PC-9 (cell line): Measurements from ENCODE around the gene LYRM9.
"Not testable (repeated sequence)": the region's sequence is repeated elsewhere in the genome, so short reads cannot be mapped to it uniquely, and the experiment has no call there.

Experiments
- EZH2 ChIP-seq: fragments of 200-600 bp; sonication (generic); IDR thresholded peaks from 2 replicates; pipeline ENCODE4 v1.8.0; 2017; ENCODE audit warnings: antibody characterized with exemption, low read depth
- TF ChIP-seq, protein P1 (sequence below): fragments of 200-600 bp; sonication (generic); conservative IDR thresholded peaks from 2 replicates; pipeline ENCODE4 v1.6.1; 2017; ENCODE audit warnings: mixed run types, antibody characterized with exemption, mild to moderate bottlenecking, moderate library complexity

DNA sequence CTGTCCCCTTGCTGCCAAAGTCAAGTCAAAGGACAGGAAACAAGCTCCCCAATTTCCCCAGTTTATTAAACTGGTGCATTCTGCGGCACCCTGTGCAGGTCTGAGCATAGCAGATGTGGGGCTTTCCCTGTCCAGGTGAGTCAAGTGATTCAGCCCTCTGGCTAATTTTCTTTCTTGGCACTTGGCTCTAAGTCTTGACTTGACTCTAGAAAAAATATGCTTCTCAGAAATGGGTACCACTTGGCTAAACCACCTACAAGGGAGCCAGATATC, 52.8 kb downstream of the LYRM9 start:
- TF ChIP-seq, protein P1, sequence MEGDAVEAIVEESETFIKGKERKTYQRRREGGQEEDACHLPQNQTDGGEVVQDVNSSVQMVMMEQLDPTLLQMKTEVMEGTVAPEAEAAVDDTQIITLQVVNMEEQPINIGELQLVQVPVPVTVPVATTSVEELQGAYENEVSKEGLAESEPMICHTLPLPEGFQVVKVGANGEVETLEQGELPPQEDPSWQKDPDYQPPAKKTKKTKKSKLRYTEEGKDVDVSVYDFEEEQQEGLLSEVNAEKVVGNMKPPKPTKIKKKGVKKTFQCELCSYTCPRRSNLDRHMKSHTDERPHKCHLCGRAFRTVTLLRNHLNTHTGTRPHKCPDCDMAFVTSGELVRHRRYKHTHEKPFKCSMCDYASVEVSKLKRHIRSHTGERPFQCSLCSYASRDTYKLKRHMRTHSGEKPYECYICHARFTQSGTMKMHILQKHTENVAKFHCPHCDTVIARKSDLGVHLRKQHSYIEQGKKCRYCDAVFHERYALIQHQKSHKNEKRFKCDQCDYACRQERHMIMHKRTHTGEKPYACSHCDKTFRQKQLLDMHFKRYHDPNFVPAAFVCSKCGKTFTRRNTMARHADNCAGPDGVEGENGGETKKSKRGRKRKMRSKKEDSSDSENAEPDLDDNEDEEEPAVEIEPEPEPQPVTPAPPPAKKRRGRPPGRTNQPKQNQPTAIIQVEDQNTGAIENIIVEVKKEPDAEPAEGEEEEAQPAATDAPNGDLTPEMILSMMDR, result not testable (repeated sequence)
- TF ChIP-seq EZH2, result not testable (repeated sequence)
